Measurements from ENCODE around the gene SAXO2. TPM values are rescaled to one million over a fixed set of nuclear protein-coding genes. Genes with fewer than 3 reads are reported as not detected.

SAXO2 gene
- total and polyA plus RNA-seq, 2 of the 8 experiments (the other 6 are each of a cell fraction or from before 2014, with no cell fraction given): 3.1 TPM

DNA sequence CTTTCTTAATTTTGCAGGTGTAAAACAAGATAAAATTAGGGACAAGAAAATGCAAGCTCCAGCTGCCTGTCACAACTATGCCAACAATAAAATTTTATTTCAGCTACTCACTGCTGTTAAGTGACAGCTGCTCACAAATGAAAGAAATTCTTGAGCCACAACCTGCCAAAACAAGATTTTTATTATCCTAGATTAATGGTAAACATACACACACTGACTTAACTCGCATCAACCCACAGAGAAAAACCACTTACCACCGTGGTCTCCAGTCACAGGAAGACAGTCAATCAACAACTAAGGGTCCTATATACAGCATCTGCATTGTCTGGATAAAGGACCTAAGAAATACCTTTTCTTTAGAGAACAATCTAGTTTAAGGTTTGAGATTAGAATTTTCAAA is 31.4 kb upstream of the SAXO2 start:
- Histone ChIP-seq H3K4me2 (ENCODE audit: insufficient read depth in 1 of 2, low read depth in 2 of 2, low read length in 2 of 2) (no peak overlapping the region), H2BK120ac (replicated peaks; ENCODE audit: low read depth, low read length) (no peak overlapping the region), H2BK5ac (ENCODE audit: low read depth, low read length) (no peak overlapping the region), H3K4ac (replicated peaks; ENCODE audit: insufficient read length, low read depth, low read length) (no peak overlapping the region), H2BK15ac (ENCODE audit: low read length) (no peak overlapping the region), H3K23me2 (ENCODE audit: low read depth, low read length) (no peaks in the 10 kb centered on the region), H4K8ac (ENCODE audit: extremely low read depth, insufficient read depth, low read length) (no peak overlapping the region), H2BK12ac (ENCODE audit: low read depth, low read length) (no peak overlapping the region), H3K23ac (ENCODE audit: insufficient read length) (no peak overlapping the region), H3K18ac (ENCODE audit: extremely low read depth, low read length) (no peak overlapping the region), H2BK20ac (ENCODE audit: low read length) (no peak overlapping the region), H2AK5ac (ENCODE audit: low read depth, low read length) (no peak overlapping the region), H3K9ac (replicated peaks in 1 of 4; ENCODE audit: extremely low read depth in 1 of 4, low read depth in 3 of 4, low read length in 3 of 4) (no peak overlapping the region), H3K9me3 (ENCODE audit: insufficient read depth in 2 of 2, low read depth in 1 of 2, low read length in 1 of 2) (no peaks in the 10 kb centered on the region), H3K79me2 (ENCODE audit: control insufficient read depth in 1 of 2, insufficient read depth in 2 of 2, low read length in 2 of 2) (no peaks in the 10 kb centered on the region), H3K4me1 (replicated peaks in 1 of 4; ENCODE audit: control insufficient read depth in 3 of 4, insufficient read depth in 4 of 4, low read length in 3 of 4) (no peaks in the 10 kb centered on the region), H3K14ac (ENCODE audit: insufficient read length) (no peak overlapping the region), H3K27me3 (replicated peaks in 1 of 4; ENCODE audit: control insufficient read depth in 3 of 4, extremely low read depth in 1 of 4, insufficient read depth in 3 of 4, low read length in 3 of 4) (no peaks in the 10 kb centered on the region), H4K91ac (replicated peaks; ENCODE audit: insufficient read length, low read length) (no peak overlapping the region), H3K27ac (ENCODE audit: low read depth, low read length) (no peak overlapping the region), H4K20me1 (replicated peaks in 1 of 2; ENCODE audit: control insufficient read depth in 1 of 2, insufficient read depth in 2 of 2, low read length in 2 of 2) (no peaks in the 10 kb centered on the region), H3K79me1 (ENCODE audit: low read depth, low read length) (no peaks in the 10 kb centered on the region), H2AFZ (ENCODE audit: low read length) (no peak overlapping the region), H3K56ac (replicated peaks; ENCODE audit: insufficient read length, low read depth, low read length) (no peak overlapping the region), H3K4me3 (ENCODE audit: extremely low read depth in 1 of 4, insufficient read depth in 2 of 4, low read depth in 3 of 4, low read length in 4 of 4) (no peak overlapping the region), H4K5ac (ENCODE audit: insufficient read length, low read depth, low read length) (no peak overlapping the region), H3K36me3 (ENCODE audit: control insufficient read depth in 2 of 4, insufficient read depth in 4 of 4, low read length in 3 of 4) (peaks cover 0 to 12% (median 4%) of the 10 kb centered on the region in 4 experiments; a peak in 5 of 8 replicates)
- CTCF ChIA-PET (ENCODE audit: partially characterized antibody): interaction anchor here (0.6 to 1.4 kb wide), 2 partner anchors 10 to 385 kb away, joined by 3 to 4 read pairs; no protein-coding TSS in a partner anchor
- FAIRE-seq: no peak
- POLR2A ChIA-PET (ENCODE audit: partially characterized antibody): no interaction called here
- no peak for DNase-seq (ENCODE audit: low read depth in 1 of 2, low spot score in 2 of 2)
- 90% methylated on average over 2 of the region's 2 CpGs; no CpG with 5 or more reads in 1 of the 2 experiments for WGBS, 2 experiments (ENCODE audit: extremely low coverage in 1 of 2, insufficient coverage in 1 of 2, insufficient read length in 1 of 2, insufficient replicate concordance in 2 of 2, low coverage in 1 of 2, low lambda C conversion rate in 2 of 2, missing lambda C conversion rate in 1 of 2)
- TF ChIP-seq POLR2AphosphoS5 (IDR thresholded peaks at IDR 0.05; ENCODE audit: low read depth, low read length) (no peak), CEBPB (IDR thresholded peaks at IDR 0.05; ENCODE audit: low read depth, low read length) (no peak), HDAC2 (IDR thresholded peaks at IDR 0.05; ENCODE audit: borderline replicate concordance in 1 of 2, low read depth in 2 of 2, low read length in 2 of 2) (no peak), KDM4A (IDR thresholded peaks at IDR 0.05; ENCODE audit: low read depth, low read length, severe bottlenecking) (no peak), ZNF274 (IDR thresholded peaks at IDR 0.05; ENCODE audit: borderline replicate concordance, extremely low read depth, low read length) (no peak), SP4 (IDR thresholded peaks at IDR 0.05; ENCODE audit: low read length) (no peak), RFX5 (IDR thresholded peaks at IDR 0.05; ENCODE audit: borderline replicate concordance, low read depth, low read length) (no peak), GABPA (IDR thresholded peaks at IDR 0.05; ENCODE audit: borderline replicate concordance, insufficient read depth, low read length) (no peak), EZH2 (IDR thresholded peaks at IDR 0.05; ENCODE audit: low read depth, low read length, severe bottlenecking) (no peak), SAP30 (IDR thresholded peaks at IDR 0.05; ENCODE audit: insufficient read depth, insufficient replicate concordance, low read length) (no peak), CTBP2 (IDR thresholded peaks at IDR 0.05; ENCODE audit: borderline replicate concordance, insufficient read depth, insufficient read length, low read length) (no peak)
- TF ChIP-seq, protein P1, sequence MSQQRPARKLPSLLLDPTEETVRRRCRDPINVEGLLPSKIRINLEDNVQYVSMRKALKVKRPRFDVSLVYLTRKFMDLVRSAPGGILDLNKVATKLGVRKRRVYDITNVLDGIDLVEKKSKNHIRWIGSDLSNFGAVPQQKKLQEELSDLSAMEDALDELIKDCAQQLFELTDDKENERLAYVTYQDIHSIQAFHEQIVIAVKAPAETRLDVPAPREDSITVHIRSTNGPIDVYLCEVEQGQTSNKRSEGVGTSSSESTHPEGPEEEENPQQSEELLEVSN (IDR thresholded peaks at IDR 0.05): no peak
- TF ChIP-seq, protein P2, sequence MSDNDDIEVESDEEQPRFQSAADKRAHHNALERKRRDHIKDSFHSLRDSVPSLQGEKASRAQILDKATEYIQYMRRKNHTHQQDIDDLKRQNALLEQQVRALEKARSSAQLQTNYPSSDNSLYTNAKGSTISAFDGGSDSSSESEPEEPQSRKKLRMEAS (IDR thresholded peaks at IDR 0.05): no peak
